SK-N-MC (cell line): ENCODE data around the gene PLPP3.

Experiments used
- EZH2 ChIP-seq: fragments of 200-600 bp; sonication (generic); IDR thresholded peaks from one replicate; pipeline ENCODE4 v1.6.1; 2017; ENCODE audit warnings: antibody characterized with exemption
- POLR2AphosphoS5 ChIP-seq: IDR thresholded peaks from 2 replicates; pipeline ENCODE4 v1.6.1; 2012; ENCODE audit warnings: mild to moderate bottlenecking, low read depth, low read length, borderline replicate concordance

- no peak for TF ChIP-seq EZH2
- no peak for TF ChIP-seq POLR2AphosphoS5
Observed at GRCh38 chr1:56511766-56512165, 67.6 kb downstream of the PLPP3 start.
